NCI-H345 (cell line): ENCODE measurements around the gene ZNRF1.

Experiments used
- DNase-seq: peaks from one replicate; lab custom pipeline; 2025; lab: John Stamatoyannopoulos, UW

The ZNRF1 gene

DNA sequence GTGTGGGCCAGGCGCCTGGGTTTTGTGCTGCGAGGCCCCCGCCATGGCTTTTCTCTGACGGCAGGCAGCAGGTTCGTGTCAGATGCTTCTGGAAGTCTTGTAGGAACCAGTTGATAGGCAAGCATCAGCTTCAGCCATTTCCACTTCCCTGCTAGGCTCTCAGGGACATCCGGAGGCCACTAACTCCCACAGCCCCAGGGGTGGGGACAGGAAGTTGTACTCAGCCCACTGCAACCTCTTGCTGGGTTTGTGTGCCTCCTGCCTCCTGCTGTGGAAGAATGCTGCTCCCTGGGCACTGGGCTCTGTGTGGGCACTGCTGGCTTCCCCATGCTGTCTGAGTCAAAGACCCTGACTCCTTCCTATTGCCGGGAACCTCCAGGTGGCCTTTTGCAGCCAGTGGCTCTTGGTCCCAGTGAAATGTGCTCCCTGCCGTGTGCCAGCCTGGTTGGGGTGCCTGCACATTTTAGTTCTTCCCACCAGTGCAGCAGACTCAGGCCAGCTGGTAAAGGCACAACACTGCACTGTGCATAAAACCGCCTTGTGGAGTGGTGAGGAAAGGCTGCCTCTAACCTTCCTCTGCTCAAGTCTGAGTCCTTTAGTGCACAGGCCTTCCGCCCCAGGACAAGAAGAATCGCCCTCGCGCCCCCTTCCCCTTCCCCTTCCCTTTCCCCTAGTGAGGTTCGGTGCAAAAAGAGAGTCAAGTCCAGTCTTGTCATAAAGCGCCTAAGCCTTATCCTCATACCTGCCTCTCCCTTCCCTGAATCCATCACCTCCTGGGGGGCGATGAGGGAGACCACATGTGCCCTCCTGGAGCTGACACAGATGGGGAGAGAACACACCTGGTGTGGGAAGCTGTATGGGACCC, 101.1 kb downstream of the ZNRF1 start:
- DNase-seq = no peak

- DNase-seq = no peak
Measured at GRCh38 chr16:75100603-75100990, 101.8 kb downstream of the ZNRF1 start.

GRCh38 chr16:75101635-75102034, 102.8 kb downstream of the ZNRF1 start:
- DNase-seq = no peak

GRCh38 chr16:75102595-75102994, 103.8 kb downstream of the ZNRF1 start:
- DNase-seq = no peak

DNA sequence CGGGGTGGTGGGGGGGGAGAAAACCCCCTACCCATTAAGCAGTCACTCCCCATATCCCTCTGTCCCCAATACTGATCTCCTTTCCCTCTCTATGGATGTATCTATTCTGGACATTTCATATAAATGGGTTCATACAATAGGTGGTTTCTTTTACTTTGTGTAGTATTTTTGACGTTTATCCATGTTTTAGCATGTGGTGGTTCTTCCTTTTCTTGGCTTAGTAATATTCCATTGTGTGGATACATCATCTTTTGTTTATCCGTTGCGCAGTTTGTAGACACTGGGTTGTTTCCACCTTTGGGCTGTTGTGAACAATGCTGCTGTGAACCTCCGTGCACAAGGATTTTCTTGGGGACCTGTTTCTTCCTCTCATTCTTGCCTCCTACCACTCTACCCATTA, 105.2 kb downstream of the ZNRF1 start:
- DNase-seq = no peak

GRCh38 chr16:75104836-75105235, 106.0 kb downstream of the ZNRF1 start:
- no peak for DNase-seq

DNA sequence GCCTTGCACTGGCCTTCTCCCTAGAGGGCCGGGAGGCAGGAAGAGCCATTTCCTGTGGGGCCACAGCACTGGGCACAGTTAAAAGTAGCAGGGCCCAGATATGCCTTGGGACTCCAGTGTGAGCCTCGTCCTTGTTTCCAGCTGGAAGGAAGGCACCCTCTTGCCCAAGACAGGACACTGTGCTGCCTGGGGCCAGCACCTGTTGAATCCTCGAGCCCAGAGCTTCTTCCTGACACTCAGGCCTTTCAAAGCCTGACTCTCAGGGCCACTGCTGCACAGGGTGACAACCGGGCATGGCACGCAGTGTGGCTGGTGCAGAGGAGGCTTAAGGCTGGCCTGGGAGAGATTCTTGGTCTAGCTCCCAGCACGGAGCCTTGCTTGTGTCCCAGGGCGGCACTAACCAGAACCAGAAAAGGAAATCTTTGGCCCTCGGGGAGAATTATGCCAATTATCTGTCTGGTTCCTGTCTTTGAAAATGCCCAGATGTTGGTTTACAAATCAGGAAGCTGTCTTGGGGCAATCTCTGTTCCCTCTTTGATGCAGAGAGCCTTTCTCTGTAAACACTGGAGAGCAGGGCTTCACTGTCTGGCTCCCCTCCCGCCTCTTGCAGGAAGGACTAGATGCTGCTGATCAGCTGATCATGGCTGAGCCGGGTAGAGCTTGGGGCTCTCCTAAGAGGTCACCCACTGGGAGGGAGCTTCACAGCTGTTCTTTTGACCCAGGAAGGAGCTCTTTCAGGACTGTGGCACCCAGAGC, 106.7 kb downstream of the ZNRF1 start:
- no peak for DNase-seq

DNA sequence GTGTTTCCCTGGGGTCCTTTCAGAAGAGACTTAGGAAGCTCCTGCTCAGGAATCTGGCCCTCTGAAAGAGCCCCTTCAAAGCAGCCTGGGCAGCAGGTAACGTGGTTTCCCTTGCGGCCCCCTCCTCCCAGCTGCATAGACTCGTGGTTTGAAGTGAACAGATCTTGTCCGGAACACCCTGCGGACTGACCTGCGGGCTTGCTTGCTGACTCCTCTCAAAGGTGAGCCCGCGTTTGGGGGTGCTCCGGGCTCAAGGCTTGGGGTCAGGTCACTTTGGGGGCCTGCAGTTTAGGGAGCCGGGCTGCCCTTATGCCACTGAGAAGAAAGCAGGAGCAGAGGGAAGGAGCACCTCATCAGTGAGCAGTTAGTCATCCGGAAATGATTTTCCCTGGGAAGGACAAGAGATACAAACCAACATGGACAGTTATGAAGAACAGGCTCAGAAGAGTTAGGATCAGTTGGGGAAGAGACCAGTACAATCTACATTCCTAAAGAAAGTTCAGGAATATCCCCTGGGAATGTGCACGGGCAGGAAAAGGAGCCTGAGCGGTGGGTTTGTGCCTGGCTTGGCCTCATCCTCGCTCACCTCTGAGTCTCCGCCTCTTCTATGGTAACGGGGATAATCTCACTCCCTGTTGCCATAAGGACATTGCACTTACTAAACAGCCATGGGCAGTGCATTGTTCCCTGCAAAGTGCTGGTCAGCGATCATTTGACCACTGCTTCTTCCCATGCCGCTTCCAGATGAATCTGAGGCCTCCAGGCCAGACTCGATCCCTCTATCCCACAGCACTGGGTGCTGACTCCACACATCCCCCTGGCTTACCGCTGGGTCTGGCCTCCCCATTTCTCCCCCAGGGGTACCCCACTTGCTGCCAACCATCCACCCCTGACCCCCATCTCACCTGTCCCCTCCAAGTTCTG, 107.8 kb downstream of the ZNRF1 start:
- DNase-seq = no peak

- no peak for DNase-seq
Measured at GRCh38 chr16:75107505-75107904, 108.7 kb downstream of the ZNRF1 start.

DNA sequence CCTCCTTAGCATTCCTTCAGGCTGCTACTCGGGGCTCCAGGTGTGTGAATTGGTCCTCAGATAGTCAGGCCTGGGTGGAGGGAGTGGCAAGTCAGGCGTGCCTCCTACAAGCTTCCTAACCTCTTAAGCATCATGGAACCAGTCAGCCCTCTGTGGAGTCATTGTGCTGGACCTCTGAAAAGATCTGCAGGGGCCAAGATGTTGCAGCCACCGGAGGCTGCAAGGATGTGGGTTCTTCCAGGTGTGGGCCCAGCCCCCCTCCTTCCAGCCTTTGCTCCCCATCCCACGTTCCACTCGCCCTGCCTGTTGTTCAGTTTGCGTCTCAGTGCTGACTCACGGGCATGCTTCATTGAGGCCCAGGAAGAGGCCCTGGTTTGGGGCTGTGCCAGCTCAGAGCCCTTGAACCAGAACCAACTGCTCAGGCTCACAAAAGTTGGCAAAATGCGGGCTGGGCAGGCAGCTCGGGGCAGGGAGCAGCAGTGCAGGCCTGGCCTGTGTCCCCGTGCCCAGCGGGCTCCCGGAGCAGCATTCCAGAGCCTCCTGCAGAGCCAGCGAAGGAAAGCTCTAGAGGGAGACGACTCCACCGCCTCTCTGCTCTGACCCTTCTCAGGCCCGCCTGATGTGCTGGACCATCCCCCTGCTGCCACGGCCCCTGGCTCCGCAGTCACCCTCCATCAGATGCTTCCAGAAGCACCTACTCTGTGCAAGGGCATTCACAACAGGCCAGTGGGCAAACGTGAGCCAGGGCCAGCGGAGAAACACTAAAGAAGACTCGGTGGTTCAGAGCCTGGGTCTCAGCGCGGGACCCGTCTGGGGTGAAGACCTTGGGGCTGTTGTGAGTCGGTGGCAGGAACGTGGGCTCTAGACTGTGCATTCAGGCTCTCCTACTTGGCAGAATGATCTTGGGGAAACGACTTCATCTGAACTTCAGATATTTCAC, 110.2 kb downstream of the ZNRF1 start:
- DNase-seq = peak; percentile 26

DNA sequence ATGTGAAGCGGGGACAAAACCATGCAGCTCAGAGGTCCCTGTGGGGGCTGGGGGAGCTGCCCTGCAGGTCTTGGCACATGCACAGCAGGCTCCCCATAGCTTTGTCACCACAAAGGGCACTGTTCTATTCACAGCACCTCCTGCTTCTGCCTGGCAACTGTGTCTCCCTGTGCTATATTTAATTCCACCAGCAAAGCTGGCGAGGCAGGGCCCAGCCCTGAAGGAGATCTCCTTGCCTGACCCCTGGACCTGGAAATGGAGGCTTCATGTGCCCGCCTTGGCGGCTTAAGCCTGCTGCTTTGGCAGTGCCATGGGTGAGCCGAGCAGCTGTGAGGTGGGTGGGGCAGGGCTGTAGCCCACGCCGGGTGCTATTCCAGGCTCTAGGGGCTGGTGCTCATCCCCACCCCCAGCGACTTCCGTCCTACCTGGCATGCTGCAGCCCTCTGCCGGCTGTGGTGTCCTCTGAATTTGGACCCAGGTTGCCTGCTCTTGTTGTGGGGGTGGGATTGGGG, 111.0 kb downstream of the ZNRF1 start:
- peak; percentile 15 for DNase-seq

DNA sequence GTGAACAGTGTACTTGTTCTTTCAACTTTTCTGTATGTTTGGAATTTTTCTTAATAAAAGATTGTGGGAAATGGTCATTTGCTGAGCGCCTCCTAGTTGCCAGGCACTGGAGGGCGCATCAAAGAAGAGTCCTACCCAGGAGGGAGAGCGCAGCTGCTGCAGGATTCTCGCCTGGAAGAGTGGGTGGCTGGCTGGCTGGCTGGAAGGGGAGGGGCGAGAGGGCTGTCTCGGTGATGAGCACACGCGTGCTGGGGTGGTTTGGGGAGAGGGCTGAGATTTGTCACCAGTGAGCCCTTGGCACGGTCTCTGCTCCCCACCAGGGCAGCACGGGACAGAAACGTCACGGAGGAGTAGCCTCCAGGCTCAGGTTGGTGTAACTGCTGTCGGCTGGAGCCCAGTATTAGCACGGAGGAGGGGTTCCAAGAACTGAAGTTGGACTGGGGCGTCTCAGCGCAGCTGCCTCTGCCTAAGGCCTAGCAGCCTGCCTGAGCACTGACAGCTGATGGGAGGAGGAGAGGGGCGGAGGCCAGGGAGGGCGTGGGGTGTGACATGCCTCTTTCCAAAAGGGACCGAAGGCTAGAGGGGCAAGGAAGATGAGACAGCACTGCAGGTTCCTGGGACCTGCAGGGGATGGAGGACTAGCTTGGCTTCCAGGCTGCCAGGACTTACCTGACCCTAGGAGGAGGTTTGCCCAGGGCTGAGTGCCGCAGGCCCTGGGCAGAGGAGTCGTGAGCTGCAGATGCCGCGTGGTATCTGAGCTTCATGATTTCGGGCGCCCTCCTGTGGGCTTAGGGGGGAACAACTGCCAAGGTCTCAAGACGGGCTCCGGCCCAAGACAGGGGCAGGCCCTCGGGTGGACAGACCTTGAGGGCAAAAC, 112.1 kb downstream of the ZNRF1 start:
- DNase-seq = peak; percentile 74

GRCh38 chr16:75111514-75111940, 112.7 kb downstream of the ZNRF1 start:
- DNase-seq = no peak

GRCh38 chr16:75111961-75112733, 113.3 kb downstream of the ZNRF1 start:
- DNase-seq = no peak

DNA sequence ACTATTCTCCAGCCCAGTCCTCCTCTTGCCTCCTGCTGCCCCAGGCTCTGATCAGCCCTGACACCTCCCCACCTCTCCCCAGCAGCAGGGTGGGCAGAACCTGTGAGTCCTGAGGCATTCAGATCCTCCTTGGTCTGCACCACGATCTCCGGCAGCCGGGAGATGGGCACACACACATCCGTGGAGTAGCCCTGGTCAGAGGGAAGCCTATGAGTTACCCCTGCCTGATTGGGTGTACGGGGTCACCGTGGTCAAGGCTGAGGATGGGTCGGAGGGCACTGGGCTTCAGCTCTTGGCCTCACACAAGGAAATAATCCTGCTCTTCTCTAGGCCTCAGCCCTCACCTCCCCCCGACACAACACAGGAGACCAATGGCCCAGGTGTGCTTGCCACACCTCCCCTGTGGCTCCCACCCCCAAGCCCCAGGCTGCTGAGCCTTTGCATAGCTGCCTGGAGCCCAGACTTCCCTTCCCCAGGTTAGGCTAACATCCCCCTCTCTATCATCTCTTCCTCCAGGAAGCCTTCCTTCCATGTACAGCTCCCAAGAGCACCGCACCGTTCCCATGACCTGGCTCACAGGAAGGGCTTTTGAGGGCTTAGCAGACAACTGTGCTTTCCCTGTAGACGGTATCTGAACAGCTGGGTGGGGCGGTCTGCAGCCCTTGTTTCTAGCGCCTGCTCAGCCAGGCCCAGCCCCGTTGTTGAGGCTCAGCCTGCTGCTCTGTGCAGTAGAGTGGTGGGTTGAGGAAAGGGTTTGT, 114.1 kb downstream of the ZNRF1 start:
- DNase-seq = no peak

GRCh38 chr16:75113541-75114121, 114.8 kb downstream of the ZNRF1 start:
- no peak for DNase-seq

GRCh38 chr16:75114179-75114945, 115.5 kb downstream of the ZNRF1 start:
- peak; percentile 4 for DNase-seq
